Prostate gland (tissue), 2 donors: ENCODE data around the gene TFRC. TPM values are rescaled to one million over a fixed set of nuclear protein-coding genes. Genes with fewer than 3 reads are reported as not detected.
"Not testable (repeated sequence)": the region's sequence is repeated elsewhere in the genome, so short reads cannot be mapped to it uniquely, and the experiment has no call there.

Source experiments
- DNase-seq: peaks from one replicate; pipeline ENCODE4 v3.0.0-alpha.2; 2019; ENCODE audit warnings: low spot score
- H3K27ac ChIP-seq, 2 donors: fragments of 200-600 bp; sonication (generic); 2 replicates each; pipeline ENCODE4 v1.5.1; 2017 to 2019
- H3K27me3 ChIP-seq: fragments of 200-600 bp; sonication (generic); replicated peaks from 2 replicates; pipeline ENCODE4 v1.5.1; 2019; ENCODE audit not compliant: insufficient read depth
- H3K36me3 ChIP-seq, 2 donors: fragments of 200-600 bp; sonication (generic); 1 replicate in 1 of 2; 2 replicates in 1 of 2; pipeline versions ENCODE4 v1.5.1 to v1.8.1; 2017 to 2019
- H3K4me1 ChIP-seq: fragments of 200-600 bp; sonication (generic); replicated peaks from 2 replicates; pipeline ENCODE4 v1.5.1; 2019
- H3K4me3 ChIP-seq, 2 donors: fragments of 200-600 bp; sonication (generic); 2 replicates each; pipeline ENCODE4 v1.5.1; 2017 to 2019
- H3K9me3 ChIP-seq: fragments of 200-600 bp; sonication (generic); 2 replicates; pipeline ENCODE4 v1.5.1; 2017
- CTCF ChIP-seq, 4 experiments: fragments of 200-600 bp in 2 of 4; fragments of 450-650 bp in 2 of 4; sonication (generic) in 2 of 4; IDR thresholded peaks; 1 replicate in 3 of 4; 2 replicates in 1 of 4; pipeline ENCODE4 v1.5.1; 2016 to 2019; ENCODE audit warnings: antibody characterized with exemption in 4 of 4, mild to moderate bottlenecking in 2 of 4, moderate library complexity in 2 of 4
- POLR2A ChIP-seq: fragments of 450-650 bp; IDR thresholded peaks from one replicate; pipeline ENCODE4 v1.6.1; 2016; ENCODE audit warnings: antibody characterized with exemption, mild to moderate bottlenecking
- POLR2AphosphoS5 ChIP-seq: sonication (generic); formaldehyde crosslinking; IDR thresholded peaks from one replicate; pipeline ENCODE4 v1.6.1; 2017; ENCODE audit warnings: antibody characterized with exemption
- WGBS: methylation state at CpG from one replicate; pipeline ENCODE4 v1.1.5; 2018; 5-methylcytosine and 5-hydroxymethylcytosine counted together
- intact Hi-C: fragments of 100-400 bp; cut with DNase I; formaldehyde crosslinking; loops from one replicate; pipeline ENCODE4 v1.14.2; 2022
- total RNA-seq, 2 donors: library from RNA; depleted of rRNA; stranded (reverse); fragments of >200 nt; gene quantifications; one replicate each; pipeline ENCODE4 v1.1.0, GENCODE V29; 2016

The TFRC gene
- total RNA-seq, 2 donors from 2014 or later, result 33.8 to 68.1 TPM

- no peaks in the 10 kb centered on the region for H3K27me3 ChIP-seq
- TF ChIP-seq POLR2AphosphoS5 (no peak), POLR2A (no peak), CTCF (IDR thresholded peaks at IDR 0.05) (no peak)
- H3K4me3 ChIP-seq, result no peak overlapping the region
- no peaks in the 10 kb centered on the region for H3K9me3 ChIP-seq
- intact Hi-C loops, result no loop called here
- 87% methylated on average over 6 of the region's 6 CpGs for WGBS
- no peak for DNase-seq
- H3K4me1 ChIP-seq, result no peaks in the 10 kb centered on the region
- H3K27ac ChIP-seq, result no peak overlapping the region
- peaks cover 27 to 34% of the 10 kb centered on the region in 2 donors for H3K36me3 ChIP-seq
These were observed 18.4 kb downstream of the TFRC start for GRCh38 chr3:196063456-196063855.

DNA sequence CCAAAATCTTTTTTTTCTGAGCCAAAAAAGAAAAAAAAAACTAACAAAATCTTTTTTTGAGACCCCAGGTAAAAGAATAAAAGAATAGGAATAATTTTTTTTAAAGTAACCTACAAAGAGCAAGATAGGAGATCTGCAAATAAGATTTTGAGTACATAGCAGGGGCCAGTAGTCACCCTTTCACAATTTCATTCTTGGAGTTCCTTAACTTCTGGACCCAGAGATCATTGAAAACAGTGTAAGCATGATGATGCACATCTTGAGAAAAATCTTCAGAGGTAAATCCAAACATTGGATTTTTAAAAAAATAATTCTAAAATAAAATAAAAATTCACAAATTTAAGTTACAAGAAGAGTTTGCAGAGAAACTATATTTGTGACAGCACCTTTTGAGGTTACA lies 18.8 kb downstream of the TFRC start:
- H3K9me3 ChIP-seq, result no peaks in the 10 kb centered on the region
- intact Hi-C loops, result no loop called here
- H3K27me3 ChIP-seq, result no peaks in the 10 kb centered on the region
- DNase-seq, result no peak
- H3K36me3 ChIP-seq, result peaks cover 27 to 31% of the 10 kb centered on the region in 2 donors
- no peak overlapping the region for H3K4me3 ChIP-seq
- no peak for TF ChIP-seq POLR2A
- TF ChIP-seq CTCF (IDR thresholded peaks at IDR 0.05), result no peak
- H3K27ac ChIP-seq, result no peak overlapping the region
- no peaks in the 10 kb centered on the region for H3K4me1 ChIP-seq

GRCh38 chr3:196060834-196061233 lies 21.1 kb downstream of the TFRC start:
- TF ChIP-seq POLR2AphosphoS5 (no peak), CTCF (IDR thresholded peaks at IDR 0.05) (no peak)
- no peaks in the 10 kb centered on the region for H3K4me1 ChIP-seq
- H3K36me3 ChIP-seq, result peaks cover 18 to 28% of the 10 kb centered on the region in 2 donors
- no peaks in the 10 kb centered on the region for H3K9me3 ChIP-seq
- no peak for DNase-seq
- H3K27ac ChIP-seq, result no peak overlapping the region
- WGBS, result 100% methylated on average over 1 of the region's 1 CpG
- H3K27me3 ChIP-seq, result no peaks in the 10 kb centered on the region
- intact Hi-C loops, result no loop called here
- no peak overlapping the region for H3K4me3 ChIP-seq

- 57% methylated on average over 3 of the region's 3 CpGs for WGBS
- intact Hi-C loops, result no loop called here
- Histone ChIP-seq H3K4me1 (no peaks in the 10 kb centered on the region), H3K9me3 (no peaks in the 10 kb centered on the region), H3K36me3 (peaks cover 12 to 28% of the 10 kb centered on the region in 2 donors), H3K4me3 (no peak overlapping the region), H3K27ac (no peak overlapping the region), H3K27me3 (no peaks in the 10 kb centered on the region)
- no peak for TF ChIP-seq CTCF (IDR thresholded peaks at IDR 0.05)
- TF ChIP-seq POLR2A, result no peak
- TF ChIP-seq POLR2AphosphoS5, result no peak
- no peak for DNase-seq
These were observed 24.0 kb downstream of the TFRC start for GRCh38 chr3:196057760-196058331.

- intact Hi-C loops, H3K4me3 ChIP-seq, H3K27me3 ChIP-seq, H3K9me3 ChIP-seq, DNase-seq, H3K27ac ChIP-seq, H3K4me1 ChIP-seq: not testable (repeated sequence)
- peaks cover 8 to 18% of the 10 kb centered on the region in 2 donors for H3K36me3 ChIP-seq
- 93% methylated on average over 6 of the region's 6 CpGs for WGBS
These were observed 25.5 kb downstream of the TFRC start for GRCh38 chr3:196056371-196056770.
